HG02623 (cell line): Measurements from ENCODE around the gene CYB5B.
"Not testable (repeated sequence)": the region's sequence is repeated elsewhere in the genome, so short reads cannot be mapped to it uniquely, and the experiment has no call there.

Source experiments
- ATAC-seq: cut with Tn5 transposase; IDR thresholded peaks from one replicate; pipeline ENCODE4 v1.9.1; 2021; ENCODE audit warnings: moderate library complexity; ENCODE audit not compliant: unreplicated experiment

The CYB5B gene

GRCh38 chr16:69408475-69408874 is 15.9 kb upstream of the CYB5B start:
- ATAC-seq, result no peak

GRCh38 chr16:69410219-69410990 is 14.0 kb upstream of the CYB5B start:
- ATAC-seq, result no peak

- no peak for ATAC-seq
Measured at GRCh38 chr16:69411064-69411985, 13.1 kb upstream of the CYB5B start.

GRCh38 chr16:69412287-69412686 is 12.1 kb upstream of the CYB5B start:
- ATAC-seq, result no peak

- no peak for ATAC-seq
Measured at GRCh38 chr16:69413045-69413664, 11.3 kb upstream of the CYB5B start.

DNA sequence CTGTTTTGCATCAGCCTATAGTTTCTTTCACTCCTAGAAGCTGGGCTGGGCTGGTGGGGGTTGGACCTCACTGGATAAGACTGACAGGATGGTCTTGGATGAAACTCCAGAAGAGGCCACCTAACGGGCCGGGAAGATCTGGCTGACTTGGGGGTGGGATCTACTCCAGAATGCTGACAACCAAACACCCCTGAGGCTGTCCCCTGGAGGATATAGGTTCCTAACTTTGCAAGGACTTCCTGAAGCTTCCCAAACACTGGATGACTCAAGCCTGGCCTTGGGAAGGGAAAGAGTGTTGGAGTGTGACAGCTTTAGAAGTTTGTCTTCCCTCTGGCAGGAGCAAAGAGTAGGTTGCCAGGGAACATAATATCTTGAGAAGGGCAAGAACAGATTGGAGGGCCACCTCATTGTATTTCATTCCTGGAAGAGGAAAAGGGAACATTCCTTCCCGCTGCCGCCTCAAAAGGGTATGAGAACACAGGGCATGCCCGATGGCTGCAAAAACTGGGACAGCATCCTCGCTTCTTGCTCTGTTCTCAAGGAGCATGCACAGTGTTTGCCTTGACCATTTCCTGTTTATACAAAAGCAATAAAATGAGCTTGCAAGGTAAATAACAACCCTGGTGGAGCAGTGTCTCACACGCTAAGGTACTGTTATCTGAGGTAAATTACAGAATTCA is 6.8 kb upstream of the CYB5B start:
- no peak for ATAC-seq

DNA sequence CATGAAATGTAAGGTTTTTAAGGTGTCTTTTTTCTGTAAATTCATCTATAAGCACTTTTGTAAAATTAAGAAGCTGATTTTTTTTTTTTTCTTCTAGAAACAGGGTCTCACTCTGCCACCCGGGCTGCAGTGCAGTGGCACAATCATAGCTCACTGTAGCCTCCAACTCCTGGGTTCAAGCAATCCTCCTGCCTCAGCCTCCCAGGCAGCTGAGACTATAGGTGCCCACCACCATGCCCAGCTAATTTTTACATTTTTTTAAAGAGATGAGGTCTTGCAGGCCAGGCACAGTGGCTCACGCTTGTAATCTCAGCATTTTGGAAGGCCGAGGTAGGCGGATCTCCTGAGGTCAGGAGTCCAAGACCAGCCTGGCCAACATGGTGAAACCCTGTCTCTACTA is 4.5 kb upstream of the CYB5B start:
- no peak for ATAC-seq

DNA sequence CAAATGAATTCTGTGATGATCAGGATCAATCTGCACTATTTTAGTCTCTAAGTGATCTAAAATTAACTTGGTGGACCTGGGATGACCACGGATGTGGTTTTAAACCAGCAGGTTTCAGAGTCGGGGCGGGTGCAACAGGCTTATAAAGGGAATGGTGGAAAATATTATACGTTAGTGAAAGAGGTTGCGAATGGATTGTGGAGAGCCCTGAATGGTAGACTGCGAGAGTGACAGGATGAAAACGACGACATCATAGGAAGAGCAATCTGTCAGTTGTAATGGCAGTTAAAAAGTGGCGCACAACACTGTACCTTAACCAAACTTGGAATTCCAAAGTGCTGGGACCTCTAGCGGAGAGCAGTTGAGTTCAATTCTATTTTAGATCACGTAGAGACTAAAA is 1.2 kb upstream of the CYB5B start:
- ATAC-seq, result no peak

DNA sequence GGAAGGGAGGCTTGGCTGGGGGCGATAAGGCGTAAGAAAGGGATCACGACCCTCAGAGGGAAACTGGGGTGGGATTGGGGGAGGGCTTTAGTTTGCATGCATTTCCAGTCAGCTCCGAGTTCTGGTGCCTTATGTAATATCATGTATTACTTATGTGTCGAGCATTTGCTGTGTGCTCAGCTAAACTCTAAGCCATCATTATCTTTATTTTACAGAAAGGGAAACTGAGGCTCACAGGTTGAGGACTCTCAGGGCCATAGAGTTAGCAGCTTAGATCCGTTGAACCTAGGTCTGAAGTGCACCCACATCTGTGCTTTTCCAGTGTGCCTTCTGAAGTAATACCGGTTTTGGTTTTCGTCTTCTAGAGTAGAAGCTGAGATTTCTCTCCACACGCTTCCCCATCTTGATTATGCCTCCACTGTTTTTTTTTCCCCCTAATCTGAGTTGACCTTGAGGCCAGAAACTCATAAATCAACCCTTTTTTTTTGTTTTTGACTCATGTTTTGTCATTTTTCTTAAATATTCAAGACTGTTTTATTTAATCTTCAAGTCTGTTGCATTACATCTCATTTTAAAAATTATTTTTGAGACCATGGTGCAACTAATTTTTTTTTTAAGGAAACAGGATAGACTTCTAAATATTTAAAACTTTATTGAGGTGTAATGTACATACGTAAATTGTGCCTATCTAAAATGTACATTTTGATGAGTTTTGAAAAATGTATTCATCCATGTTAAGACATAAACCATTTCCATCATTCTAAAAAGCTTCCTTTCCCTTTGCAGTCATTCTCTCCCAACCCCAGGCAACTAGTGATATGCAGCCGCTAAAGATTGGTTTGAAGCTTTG is 741 bp downstream of the CYB5B start:
- no peak for ATAC-seq

- ATAC-seq, result no peak
Measured at GRCh38 chr16:69428652-69429051, 4.2 kb downstream of the CYB5B start.

- not testable (repeated sequence) for ATAC-seq
Measured at GRCh38 chr16:69429058-69429640, 4.7 kb downstream of the CYB5B start.

DNA sequence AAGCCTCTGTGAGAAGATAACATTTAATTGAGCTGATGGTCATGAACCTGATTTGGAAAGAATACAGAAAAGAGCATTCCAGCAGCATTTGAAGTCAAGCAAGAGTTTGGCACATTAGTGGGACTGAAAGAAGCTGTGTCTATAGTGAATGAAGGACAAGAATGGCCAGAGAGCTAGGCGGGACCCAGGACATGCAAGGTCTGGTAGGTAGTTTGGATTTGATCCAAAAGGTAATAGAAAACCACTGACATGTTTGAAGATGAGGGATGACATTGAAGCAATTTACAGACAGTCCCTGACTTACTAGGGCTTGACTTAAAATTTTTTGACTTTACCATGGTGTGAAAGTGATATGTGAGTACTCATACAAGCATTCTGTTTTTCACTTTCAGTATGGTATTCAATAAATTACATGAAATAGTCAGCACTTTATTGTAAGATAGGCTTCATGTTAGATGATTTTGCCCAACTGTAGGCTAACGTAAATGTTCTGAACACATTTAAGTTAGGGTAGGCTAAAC is 7.6 kb downstream of the CYB5B start:
- ATAC-seq, result no peak

DNA sequence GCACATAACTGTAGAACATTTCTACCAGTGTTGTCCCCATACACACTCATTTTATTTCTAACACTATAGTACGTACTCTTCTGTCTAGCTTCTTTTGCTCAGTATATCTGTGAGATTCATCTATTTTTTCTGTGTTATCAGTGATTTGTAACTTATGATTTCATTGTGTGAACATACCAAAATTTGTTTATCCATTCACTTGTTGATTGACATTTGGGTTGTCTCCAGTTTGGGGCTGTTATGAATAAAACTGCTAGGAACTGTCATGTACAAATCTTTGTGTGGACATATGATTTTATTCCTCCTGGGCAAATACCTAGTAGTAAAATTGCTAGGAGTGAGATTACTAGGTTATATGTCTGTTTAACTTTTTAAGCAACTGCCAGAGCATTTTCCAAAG is 9.6 kb downstream of the CYB5B start:
- no peak for ATAC-seq

- no peak for ATAC-seq
Measured at GRCh38 chr16:69435977-69436820, 11.8 kb downstream of the CYB5B start.

DNA sequence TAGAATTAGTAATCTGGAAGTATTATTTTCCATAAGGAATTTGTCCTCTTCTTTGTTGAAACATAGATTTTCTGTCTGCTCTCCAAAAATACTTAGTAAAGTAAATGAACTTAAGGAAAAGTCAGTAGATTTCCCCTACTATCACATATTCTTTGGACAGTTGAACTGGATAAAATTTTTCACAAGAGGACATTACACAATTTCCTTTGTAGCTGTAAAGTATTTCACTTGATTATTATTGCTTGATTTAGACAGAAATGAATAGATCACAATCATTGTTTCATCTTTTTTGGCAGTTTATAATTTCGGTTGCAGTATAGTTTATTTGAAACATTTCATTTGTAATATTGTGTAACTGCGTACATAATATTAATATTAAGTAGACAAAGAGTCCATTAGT is 12.5 kb downstream of the CYB5B start:
- ATAC-seq, result no peak

- no peak for ATAC-seq
Measured at GRCh38 chr16:69438465-69438864, 14.0 kb downstream of the CYB5B start.

GRCh38 chr16:69440250-69440649 is 15.8 kb downstream of the CYB5B start:
- ATAC-seq, result no peak

- not testable (repeated sequence) for ATAC-seq
Measured at GRCh38 chr16:69441030-69441429, 16.6 kb downstream of the CYB5B start.
